Hematopoietic multipotent progenitor cell treated with erythropoietin and hydrocortisone succinate and interleukin-3 and kit ligand, for 15 days (in vitro differentiated cells): ENCODE measurements around the gene MLLT3.

ENCODE experiments used
- DNase-seq: peaks from one replicate; pipeline ENCODE4 v3.0.0-alpha.2; 2015; ENCODE audit warnings: low spot score

MLLT3 gene

DNA sequence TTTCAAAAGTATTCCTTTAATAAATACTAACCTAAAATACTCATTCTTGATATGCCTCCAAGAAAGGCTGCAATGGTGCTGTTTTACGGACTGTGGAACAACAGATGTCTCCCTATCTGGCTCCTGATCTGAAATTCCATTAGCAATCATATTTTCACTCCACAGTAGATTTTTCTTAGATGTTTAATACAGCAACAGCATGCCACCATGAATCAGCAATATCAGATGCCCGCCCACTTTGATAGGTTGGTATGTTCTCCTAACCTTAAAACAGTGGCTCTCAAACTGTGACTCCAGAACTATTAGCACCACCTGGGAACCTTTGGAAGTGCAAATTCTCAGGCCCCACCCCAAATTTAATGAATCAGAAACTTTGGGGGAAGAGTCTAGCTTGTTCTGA is 110.2 kb downstream of the MLLT3 start:
- DNase-seq: no peak

DNA sequence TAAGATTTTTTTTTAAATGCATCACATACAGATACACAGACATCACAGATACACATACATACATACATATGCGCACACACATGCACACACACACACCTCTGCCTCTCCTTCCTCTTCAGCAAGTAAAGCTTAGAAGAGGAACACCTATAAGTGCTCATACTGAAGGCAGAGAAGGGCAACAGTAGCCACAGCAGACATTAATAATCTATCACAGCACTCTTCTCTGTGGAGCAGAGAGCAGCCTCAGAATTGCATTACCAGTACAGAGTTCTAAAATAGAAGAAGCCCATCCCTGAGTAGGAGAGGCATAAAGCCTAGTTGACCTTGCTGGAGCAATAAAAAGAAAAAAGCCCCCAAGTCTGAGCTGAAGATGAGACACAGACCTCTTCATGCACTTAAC is 110.6 kb downstream of the MLLT3 start:
- no peak for DNase-seq

DNA sequence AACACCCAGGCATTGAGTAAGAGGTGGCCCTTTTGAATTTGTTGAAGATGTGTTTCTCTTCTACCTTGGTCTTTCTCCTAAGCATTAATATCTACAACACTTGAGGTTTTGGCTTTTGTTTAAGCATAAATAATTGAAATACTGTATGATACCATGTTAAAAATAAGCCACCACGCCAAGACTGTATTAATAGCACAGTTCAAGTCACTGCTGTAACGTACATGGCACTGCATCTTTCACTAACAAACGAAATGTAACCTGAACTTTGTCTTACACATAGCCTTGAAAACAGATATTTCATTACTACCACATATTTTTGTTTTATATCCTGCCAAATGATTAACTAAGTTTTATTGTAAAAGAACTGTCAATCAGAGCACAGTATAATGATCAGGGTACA is 112.8 kb downstream of the MLLT3 start:
- no peak for DNase-seq

DNA sequence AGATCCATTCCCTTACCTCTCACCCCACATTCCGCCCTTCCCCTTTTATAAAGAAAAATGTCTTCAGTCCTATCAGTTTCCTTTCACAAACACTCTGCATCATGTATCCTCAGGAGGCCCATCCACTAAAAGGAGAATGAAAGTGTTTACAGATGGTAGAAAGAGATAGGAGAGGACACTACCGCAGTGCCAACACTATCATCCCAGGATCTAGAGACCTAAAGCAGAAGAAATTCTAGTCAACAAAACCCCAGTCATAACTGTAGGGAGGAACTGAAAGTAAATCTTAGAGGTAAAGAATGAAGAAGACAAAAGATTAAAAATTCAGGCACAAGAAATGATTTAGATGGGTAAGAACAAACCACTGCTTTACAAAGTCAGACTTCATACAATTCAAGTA is 114.1 kb downstream of the MLLT3 start:
- DNase-seq: no peak

DNA sequence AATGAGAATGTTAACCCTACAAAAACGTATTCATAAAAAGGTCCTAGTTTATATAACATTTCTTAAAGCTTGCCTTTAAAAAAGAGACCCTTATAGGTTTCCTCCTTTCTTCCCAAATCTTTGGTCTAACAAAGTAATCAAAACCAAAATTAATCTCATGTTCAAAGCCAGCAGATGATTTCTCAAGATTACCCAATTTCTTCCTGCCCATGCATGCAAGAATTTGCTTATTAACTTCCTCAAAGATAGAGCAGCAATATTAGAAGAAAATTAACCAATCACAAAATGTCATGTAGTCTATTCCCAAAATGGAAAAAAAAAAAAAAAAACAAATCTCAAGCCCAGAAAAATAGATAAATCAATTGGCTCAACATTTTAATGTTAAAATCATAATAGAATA is 114.9 kb downstream of the MLLT3 start:
- no peak for DNase-seq

- DNase-seq: no peak
Measured at GRCh38 chr9:20506099-20506900, 116.0 kb downstream of the MLLT3 start.

DNA sequence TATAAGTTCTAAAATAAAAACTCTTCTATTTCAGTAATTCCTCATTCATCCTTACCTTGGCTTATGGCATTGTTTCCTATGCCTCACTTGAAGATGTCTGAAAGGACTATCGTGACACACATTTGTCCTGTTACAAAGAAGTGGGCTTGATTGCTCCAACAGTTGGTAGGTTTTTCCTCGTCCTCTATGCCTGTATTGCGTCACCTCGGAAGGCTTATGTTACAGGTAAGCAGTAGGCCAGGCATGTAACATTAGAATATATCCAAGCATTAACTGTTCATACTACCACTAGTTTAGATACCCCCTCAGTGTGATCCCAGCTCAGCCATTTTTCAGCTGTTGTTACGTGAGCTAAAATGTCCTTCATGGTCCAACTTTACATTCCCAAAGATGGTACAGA is 116.7 kb downstream of the MLLT3 start:
- DNase-seq: no peak

DNA sequence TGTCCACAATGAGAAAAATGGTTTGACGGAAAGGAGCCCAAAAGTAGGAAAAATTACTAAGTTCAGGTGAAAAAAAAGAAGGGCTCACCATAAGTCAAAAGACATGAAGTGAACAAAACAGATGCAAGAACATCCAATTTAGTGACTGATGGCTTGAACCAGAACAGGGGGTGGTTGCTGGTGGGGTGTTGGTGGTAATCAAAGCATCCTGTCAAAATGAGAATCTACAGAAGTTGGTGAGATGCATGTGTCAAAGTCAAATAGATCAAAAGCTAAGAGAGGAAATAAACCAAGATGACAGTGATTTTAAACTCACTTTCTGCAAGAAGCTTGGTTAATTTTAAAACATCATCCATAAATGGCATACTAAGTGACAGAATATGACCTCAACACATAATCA is 117.4 kb downstream of the MLLT3 start:
- DNase-seq: no peak

GRCh38 chr9:20500101-20500500 is 122.2 kb downstream of the MLLT3 start:
- DNase-seq: no peak

- DNase-seq: no peak
Measured at GRCh38 chr9:20499013-20499412, 123.3 kb downstream of the MLLT3 start.

DNA sequence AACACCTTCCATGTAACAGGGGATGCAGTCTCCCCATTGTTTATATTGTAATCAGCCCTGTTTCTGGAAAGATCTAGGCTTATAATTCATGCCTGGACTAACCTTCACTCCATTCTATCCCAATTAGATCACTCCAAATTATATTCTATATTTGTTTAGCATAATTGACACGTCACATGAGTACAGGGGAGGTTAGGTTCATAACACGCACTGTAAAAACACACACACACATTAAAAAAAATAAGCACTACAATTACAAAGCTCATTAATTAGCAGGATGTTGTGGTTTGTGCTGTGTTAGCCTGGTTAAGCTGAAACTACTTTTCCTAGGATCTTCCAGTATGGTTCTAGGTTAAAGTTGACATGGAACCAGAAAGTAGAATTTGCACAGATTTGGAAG is 126.0 kb downstream of the MLLT3 start:
- no peak for DNase-seq

GRCh38 chr9:20495098-20495497 is 127.2 kb downstream of the MLLT3 start:
- DNase-seq: no peak

DNA sequence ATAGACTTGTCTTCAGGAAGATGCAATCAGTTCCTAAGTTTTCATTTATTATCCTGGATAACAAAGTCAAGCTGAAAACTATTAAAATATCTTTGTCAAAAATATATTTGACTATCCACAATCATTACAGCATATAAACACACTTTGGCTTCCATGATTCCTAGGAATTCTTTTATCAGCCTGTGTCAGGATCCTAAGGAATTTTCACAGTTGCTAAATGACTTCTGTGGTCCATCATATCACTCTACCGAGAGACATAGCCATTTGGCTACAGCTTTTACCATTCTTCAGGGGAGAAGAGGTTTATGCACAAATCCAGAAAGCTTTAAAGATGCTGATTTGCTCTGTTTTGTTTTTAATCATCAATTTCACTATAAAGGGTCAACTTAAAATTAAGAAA is 128.3 kb downstream of the MLLT3 start:
- DNase-seq: no peak

DNA sequence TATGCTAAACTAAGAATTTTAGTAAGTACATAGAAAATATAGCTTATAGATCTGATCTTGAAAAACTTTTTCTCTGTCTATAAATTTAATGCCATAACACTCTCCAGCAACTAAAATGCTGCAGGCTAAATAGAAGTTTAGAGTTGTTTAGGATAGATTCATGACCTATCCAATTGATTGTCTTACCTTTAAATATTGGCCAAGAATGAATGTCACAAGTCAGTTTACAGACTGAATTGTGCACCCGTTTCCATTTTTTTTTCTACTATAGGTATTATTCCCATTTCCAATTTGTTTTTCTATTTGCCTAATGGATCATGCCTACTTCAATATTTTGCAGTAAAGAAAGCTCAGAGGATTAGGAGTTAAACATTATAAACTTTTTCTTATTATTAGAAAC is 129.5 kb downstream of the MLLT3 start:
- DNase-seq: no peak

DNA sequence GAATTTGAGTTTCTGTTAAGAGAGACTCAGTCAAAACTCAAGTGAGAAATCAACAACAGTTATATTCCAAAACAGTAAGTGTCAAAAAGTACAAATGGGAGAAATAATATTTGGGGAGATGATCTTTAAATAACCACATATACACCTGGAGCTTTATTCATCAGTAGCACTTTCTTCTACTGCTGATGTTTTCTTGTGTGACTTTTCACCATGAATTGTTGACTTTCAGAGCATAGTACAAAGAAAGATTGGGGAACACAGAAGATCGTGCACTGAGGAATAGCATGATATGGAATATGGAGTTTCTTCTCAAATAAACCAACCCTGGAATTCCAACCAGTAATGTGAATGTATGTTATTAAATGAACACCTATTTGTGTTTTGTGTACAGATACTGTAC is 130.7 kb downstream of the MLLT3 start:
- no peak for DNase-seq

GRCh38 chr9:20490246-20490834 is 132.0 kb downstream of the MLLT3 start:
- DNase-seq: no peak

GRCh38 chr9:20488691-20489090 is 133.6 kb downstream of the MLLT3 start:
- DNase-seq: no peak

DNA sequence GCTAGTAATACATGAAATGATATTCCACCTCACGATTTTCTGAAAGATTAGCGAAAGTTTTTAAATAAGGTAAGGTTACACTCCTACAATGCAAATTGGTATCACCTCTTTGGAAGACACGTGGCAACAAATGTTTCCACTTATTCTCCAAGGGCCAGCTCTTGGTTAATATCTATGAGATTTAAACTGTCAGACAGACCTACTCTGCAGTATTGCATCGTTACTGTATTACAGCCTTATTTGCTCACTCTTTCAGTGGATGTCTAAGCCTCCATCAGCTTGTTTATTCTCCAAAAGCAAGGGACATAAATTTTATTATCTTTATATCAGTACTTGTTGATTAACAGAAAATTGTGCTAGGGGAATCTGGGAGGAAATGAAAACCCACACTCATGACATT is 135.7 kb downstream of the MLLT3 start:
- no peak for DNase-seq

- DNase-seq: no peak
Measured at GRCh38 chr9:20481437-20481836, 140.9 kb downstream of the MLLT3 start.

DNA sequence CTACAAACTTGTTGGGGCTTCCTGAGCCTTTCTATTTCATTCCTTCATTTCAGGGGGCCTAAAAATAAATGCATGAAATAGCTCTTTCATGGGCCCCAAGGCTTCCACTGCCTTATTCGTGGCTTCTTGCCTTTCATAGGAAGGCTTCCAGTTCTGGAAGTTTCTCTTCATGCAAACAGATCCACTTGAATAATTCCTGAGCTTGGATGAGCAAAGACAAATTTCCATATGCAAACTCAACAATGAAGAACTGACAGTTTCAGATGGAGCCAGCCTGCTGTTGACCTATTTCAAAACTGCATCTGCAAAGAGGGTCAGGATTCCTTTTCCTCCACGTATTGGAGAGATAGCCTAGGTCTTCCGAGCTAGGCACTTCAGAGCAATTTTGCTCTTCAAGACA is 142.1 kb downstream of the MLLT3 start:
- DNase-seq: no peak

DNA sequence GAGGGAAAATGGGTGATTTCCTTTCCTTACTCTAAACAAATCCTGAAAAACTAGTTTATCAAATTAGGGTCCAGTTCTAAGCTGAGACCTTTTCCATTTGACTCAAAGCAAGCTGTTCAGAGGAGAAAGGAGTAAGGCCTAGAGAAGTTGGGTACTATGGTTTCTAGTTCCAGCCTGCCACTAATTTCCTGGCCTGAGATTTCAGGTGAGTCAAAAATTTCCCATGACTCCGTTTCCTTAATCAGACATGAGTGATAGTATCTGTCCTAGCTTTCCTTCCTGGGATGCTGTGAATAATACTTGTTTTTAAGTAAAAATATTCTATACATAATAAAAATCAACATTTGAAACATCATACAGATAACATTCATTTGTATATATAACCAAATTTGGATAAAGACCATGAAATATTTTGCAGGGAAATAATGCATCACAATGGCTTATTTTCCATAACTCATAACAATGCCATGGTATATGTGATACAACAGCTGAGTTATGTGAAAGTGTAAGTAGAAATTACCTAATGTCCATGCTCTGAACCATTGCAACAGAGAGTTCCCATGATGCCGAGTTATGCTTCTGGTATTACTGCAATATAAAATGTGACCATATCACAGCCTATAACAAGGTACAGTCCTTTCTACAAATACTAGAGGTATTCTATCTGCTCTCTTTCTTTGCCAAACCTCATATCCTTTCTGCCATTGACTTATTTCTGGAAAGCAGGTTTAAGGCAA is 142.7 kb downstream of the MLLT3 start:
- DNase-seq: no peak

DNA sequence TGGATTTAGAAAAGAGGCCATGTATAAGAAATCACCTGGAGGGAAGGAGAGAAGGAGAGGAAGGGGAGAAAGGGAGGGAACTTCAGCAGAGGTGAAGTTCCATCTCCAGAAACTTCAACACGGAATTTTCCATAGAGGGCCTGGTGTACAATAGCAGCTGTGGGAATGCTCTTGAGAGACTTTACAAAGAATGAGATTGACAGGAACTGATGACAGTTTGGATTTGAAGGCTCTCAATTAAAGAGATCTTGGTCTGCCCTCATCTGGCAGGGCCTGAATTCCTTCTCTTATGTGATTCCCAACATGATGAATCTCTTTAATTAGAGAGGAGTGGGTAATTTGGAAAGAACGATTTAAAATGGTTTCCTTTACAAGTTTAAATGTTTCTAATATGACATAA is 143.5 kb downstream of the MLLT3 start:
- DNase-seq: no peak

GRCh38 chr9:20477940-20478620 is 144.2 kb downstream of the MLLT3 start:
- DNase-seq: no peak
